AG04449 (cell line): ENCODE data around the gene APOH.

ENCODE experiments used
- CTCF ChIA-PET: fragments of 350-600 bp; formaldehyde crosslinking; extraction: SDS; loops from one replicate; lab custom pipeline; 2021; ENCODE audit warnings: antibody characterized with exemption; lab: Yijun Ruan, JAX
- POLR2A ChIA-PET: fragments of 400-600, 350-600 bp; formaldehyde crosslinking; extraction: SDS; loops from one replicate; lab custom pipeline; 2020; ENCODE audit warnings: antibody characterized with exemption, inconsistent platforms; lab: Yijun Ruan, JAX
- DNase-seq: peaks from one replicate; pipeline ENCODE4 v3.0.0-alpha.2; 2010; ENCODE audit warnings: low read depth, low spot score
- H3K4me3 ChIP-seq: 2 replicates; pipeline ENCODE4 v1.5.1; 2011; ENCODE audit warnings: low read depth, mild to moderate bottlenecking, control low read depth, low read length
- CTCF ChIP-seq: IDR thresholded peaks from one replicate; pipeline ENCODE4 v1.5.1; 2011; ENCODE audit warnings: mild to moderate bottlenecking, moderate library complexity, low read length, control low read depth, inconsistent platforms; ENCODE audit not compliant: insufficient read depth; ENCODE audit errors: missing control alignments

Gene APOH

GRCh38 chr17:66241839-66242238 lies 12.6 kb upstream of the APOH start:
- POLR2A ChIA-PET: no interaction called here
- no peak for DNase-seq
- CTCF ChIA-PET: no interaction called here

GRCh38 chr17:66240630-66241029 lies 11.4 kb upstream of the APOH start:
- CTCF ChIA-PET: interaction anchor here (0.9 to 1.4 kb wide), 2 partner anchors 9 to 14 kb away, joined by 5 to 6 read pairs; no protein-coding TSS in a partner anchor
- POLR2A ChIA-PET: no interaction called here
- DNase-seq: no peak

More at GRCh38 chr17:66241839-66242238, 12.6 kb upstream of the APOH start:
- TF ChIP-seq CTCF: no peak
- H3K4me3 ChIP-seq: no peak overlapping the region

GRCh38 chr17:66240013-66240412 lies 10.8 kb upstream of the APOH start:
- CTCF ChIA-PET: interaction anchor here (0.9 to 1.4 kb wide), 2 partner anchors 9 to 15 kb away, joined by 5 to 6 read pairs; no protein-coding TSS in a partner anchor
- no peak for DNase-seq
- POLR2A ChIA-PET: no interaction called here
- no peak for TF ChIP-seq CTCF
- H3K4me3 ChIP-seq: no peak overlapping the region

More at GRCh38 chr17:66240630-66241029, 11.4 kb upstream of the APOH start:
- TF ChIP-seq CTCF: no peak
- H3K4me3 ChIP-seq: no peak overlapping the region

- POLR2A ChIA-PET: no interaction called here
- DNase-seq: no peak
Observed at GRCh38 chr17:66235377-66235994, 6.3 kb upstream of the APOH start.

GRCh38 chr17:66234611-66235010 lies 5.4 kb upstream of the APOH start:
- DNase-seq: no peak
- TF ChIP-seq CTCF: no peak
- no peak overlapping the region for H3K4me3 ChIP-seq
- POLR2A ChIA-PET: no interaction called here
- CTCF ChIA-PET: no interaction called here

More at GRCh38 chr17:66235377-66235994, 6.3 kb upstream of the APOH start:
- CTCF ChIA-PET: no interaction called here
- TF ChIP-seq CTCF: no peak
- no peak overlapping the region for H3K4me3 ChIP-seq

- CTCF ChIA-PET: no interaction called here
- POLR2A ChIA-PET: no interaction called here
Observed at GRCh38 chr17:66233023-66233753, 4.0 kb upstream of the APOH start.

More at GRCh38 chr17:66233023-66233753, 4.0 kb upstream of the APOH start:
- no peak for TF ChIP-seq CTCF
- no peak for DNase-seq
- no peak overlapping the region for H3K4me3 ChIP-seq
